Ovary (tissue), 3 donors: Measurements from ENCODE around the gene STEAP3.

Experiments
- POLR2A ChIP-seq: fragments of 450-650 bp; IDR thresholded peaks from one replicate; pipeline ENCODE4 v1.6.1; 2017; ENCODE audit warnings: antibody characterized with exemption, mild to moderate bottlenecking, moderate library complexity
- TF ChIP-seq, protein P1 (sequence below), 3 donors: fragments of 450-650 bp in 2 of 3; fragments of 200-600 bp in 1 of 3; IDR thresholded peaks; one replicate each; pipeline versions ENCODE4 v1.5.1 to v1.8.0; 2016 to 2022; ENCODE audit warnings: antibody characterized with exemption in 3 of 3, mild to moderate bottlenecking in 1 of 3
- donor health status: DM: no; HTN: no; CAD: no.

- TF ChIP-seq, protein P1, sequence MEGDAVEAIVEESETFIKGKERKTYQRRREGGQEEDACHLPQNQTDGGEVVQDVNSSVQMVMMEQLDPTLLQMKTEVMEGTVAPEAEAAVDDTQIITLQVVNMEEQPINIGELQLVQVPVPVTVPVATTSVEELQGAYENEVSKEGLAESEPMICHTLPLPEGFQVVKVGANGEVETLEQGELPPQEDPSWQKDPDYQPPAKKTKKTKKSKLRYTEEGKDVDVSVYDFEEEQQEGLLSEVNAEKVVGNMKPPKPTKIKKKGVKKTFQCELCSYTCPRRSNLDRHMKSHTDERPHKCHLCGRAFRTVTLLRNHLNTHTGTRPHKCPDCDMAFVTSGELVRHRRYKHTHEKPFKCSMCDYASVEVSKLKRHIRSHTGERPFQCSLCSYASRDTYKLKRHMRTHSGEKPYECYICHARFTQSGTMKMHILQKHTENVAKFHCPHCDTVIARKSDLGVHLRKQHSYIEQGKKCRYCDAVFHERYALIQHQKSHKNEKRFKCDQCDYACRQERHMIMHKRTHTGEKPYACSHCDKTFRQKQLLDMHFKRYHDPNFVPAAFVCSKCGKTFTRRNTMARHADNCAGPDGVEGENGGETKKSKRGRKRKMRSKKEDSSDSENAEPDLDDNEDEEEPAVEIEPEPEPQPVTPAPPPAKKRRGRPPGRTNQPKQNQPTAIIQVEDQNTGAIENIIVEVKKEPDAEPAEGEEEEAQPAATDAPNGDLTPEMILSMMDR (IDR thresholded peaks at IDR 0.05), result no peak
- TF ChIP-seq POLR2A, result no peak
Measured at GRCh38 chr2:119224391-119225104, 914 bp downstream of the STEAP3 start.
